ENCODE measurements around the gene MRPL3. TPM values are rescaled to one million over a fixed set of nuclear protein-coding genes. Genes with fewer than 3 reads are reported as not detected.
A peak's percentile ranks its signal among the peaks of the same experiment; 100 is the strongest.

MRPL3 gene
- total RNA-seq, 2 experiments from 2014 or later: 168 TPM

DNA sequence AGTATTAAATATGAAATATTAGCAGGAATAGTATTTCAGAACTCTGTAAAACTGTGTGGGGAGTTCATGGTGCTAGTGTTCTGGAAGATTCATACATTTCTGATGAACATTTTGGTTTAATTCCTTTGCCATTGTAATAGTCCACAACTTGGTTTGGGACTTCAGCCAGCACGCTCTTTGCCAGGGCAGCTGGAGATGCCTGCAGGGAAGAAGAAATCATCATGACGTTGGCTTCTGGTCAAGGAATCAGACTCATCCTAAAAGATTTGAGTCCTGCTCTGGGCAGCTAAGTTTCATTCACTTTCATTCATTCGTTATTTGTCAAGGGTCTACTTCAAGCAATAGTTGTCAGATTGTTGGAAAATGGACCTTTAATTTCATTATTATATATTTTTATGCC, 32.4 kb upstream of the MRPL3 start:
- ATAC-seq (no peak), DNase-seq (no peak)
- intact Hi-C loops (cut with micrococcal nuclease): no loop called here
- TF ChIP-seq CTCF (IDR thresholded peaks at IDR 0.05): no peak
- H3K4me3 Mint-ChIP-seq: no peak overlapping the region
- ChIA-PET POLR2A (interaction anchor here (0.6 kb wide), 1 partner anchor 68 kb away, joined by 3 read pairs; no protein-coding TSS in a partner anchor), CTCF (interaction anchor here (0.6 kb wide), 1 partner anchor 9 kb away, joined by 3 read pairs; no protein-coding TSS in a partner anchor)
- H3K4me1 Mint-ChIP-seq (ENCODE audit: low read depth): no peaks in the 10 kb centered on the region
- H3K27me3 Mint-ChIP-seq: peaks cover 18% of the 10 kb centered on the region
- no peaks in the 10 kb centered on the region for H3K36me3 Mint-ChIP-seq (ENCODE audit: low read depth)
- H3K9me3 Mint-ChIP-seq: no peaks in the 10 kb centered on the region
- H3K27ac Mint-ChIP-seq: no peak overlapping the region

DNA sequence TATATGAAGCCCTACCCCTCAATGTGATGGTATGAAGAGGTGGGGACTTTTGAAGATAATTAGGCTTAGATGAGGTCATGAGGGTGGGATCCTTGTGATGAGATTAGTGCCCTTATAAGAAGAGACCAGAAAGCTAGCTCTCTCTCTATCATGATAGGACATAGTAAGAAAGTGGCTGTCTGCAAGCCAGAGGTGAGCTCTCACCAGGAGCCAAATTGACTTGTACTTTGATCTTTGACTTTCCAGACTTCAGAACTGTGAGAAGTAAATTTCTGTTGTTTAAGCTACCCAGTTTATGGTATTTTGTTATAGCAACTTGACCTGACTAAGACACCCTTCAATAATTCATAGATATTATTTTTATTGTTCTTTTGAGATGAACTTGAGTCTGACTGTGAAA, 29.9 kb upstream of the MRPL3 start:
- DNase-seq (no peak), ATAC-seq (no peak)
- ChIA-PET CTCF (no interaction called here), POLR2A (no interaction called here)
- peaks cover 18% of the 10 kb centered on the region for H3K27me3 Mint-ChIP-seq
- intact Hi-C loops (cut with micrococcal nuclease): no loop called here
- H3K36me3 Mint-ChIP-seq (ENCODE audit: low read depth): no peaks in the 10 kb centered on the region
- no peak overlapping the region for H3K27ac Mint-ChIP-seq
- TF ChIP-seq CTCF (IDR thresholded peaks at IDR 0.05): no peak
- H3K4me1 Mint-ChIP-seq (ENCODE audit: low read depth): no peaks in the 10 kb centered on the region
- H3K9me3 Mint-ChIP-seq: no peaks in the 10 kb centered on the region
- H3K4me3 Mint-ChIP-seq: no peak overlapping the region

DNA sequence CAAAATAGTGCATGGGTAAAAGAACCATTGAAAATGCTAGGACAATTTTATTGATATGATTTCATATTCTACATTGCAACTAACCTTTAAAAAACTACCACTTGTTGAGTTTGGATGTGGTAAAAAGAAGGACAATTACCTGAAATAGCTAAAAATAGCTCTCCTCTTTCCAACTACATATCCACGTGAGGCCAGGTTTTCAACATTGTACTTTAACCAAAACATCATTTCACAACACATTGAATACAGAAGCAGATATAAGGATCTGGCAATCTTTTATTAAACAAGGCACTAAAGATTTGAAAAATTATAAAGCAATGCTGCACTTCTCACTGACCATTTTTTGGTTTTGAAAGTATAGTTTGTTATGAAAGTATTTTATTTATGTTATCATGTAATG, 28.1 kb upstream of the MRPL3 start:
- POLR2A ChIA-PET: no interaction called here
- H3K4me3 Mint-ChIP-seq: no peak overlapping the region
- ATAC-seq (no peak), DNase-seq (no peak)
- no peaks in the 10 kb centered on the region for H3K9me3 Mint-ChIP-seq
- intact Hi-C loops (cut with micrococcal nuclease): no loop called here
- H3K27ac Mint-ChIP-seq: no peak overlapping the region
- peaks cover 26% of the 10 kb centered on the region for H3K27me3 Mint-ChIP-seq
- H3K4me1 Mint-ChIP-seq (ENCODE audit: low read depth): no peaks in the 10 kb centered on the region
- TF ChIP-seq CTCF (IDR thresholded peaks at IDR 0.05): no peak
- no peaks in the 10 kb centered on the region for H3K36me3 Mint-ChIP-seq (ENCODE audit: low read depth)
- CTCF ChIA-PET: no interaction called here

DNA sequence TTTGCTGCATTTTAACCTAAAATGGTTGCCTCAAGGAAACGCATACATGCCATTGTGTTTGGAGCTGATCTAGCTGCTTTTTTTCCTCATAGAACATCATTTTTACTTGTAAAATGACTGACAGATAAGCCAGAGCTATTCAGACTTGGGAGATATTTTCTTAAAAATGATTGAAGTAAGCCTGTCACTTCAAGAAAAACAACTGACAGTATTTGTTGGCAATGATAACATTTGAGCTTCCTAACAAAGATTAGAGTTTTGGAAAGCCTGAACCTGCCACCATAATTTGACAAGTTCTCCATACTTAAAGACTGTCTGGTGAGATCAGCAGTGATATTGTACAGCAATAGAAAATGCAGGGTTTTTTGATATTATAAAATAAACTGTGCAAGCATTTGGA, 27.6 kb upstream of the MRPL3 start:
- Mint-ChIP-seq H3K36me3 (ENCODE audit: low read depth) (no peaks in the 10 kb centered on the region), H3K27me3 (peaks cover 27% of the 10 kb centered on the region), H3K4me3 (no peak overlapping the region), H3K27ac (no peak overlapping the region), H3K9me3 (no peaks in the 10 kb centered on the region), H3K4me1 (ENCODE audit: low read depth) (no peaks in the 10 kb centered on the region)
- ATAC-seq (no peak), DNase-seq (no peak)
- intact Hi-C loops (cut with micrococcal nuclease): no loop called here
- no peak for TF ChIP-seq CTCF (IDR thresholded peaks at IDR 0.05)
- CTCF ChIA-PET: no interaction called here
- POLR2A ChIA-PET: interaction anchor here (0.8 to 1.0 kb wide), 2 partner anchors 32 to 56 kb away, joined by 3 read pairs; no protein-coding TSS in a partner anchor

DNA sequence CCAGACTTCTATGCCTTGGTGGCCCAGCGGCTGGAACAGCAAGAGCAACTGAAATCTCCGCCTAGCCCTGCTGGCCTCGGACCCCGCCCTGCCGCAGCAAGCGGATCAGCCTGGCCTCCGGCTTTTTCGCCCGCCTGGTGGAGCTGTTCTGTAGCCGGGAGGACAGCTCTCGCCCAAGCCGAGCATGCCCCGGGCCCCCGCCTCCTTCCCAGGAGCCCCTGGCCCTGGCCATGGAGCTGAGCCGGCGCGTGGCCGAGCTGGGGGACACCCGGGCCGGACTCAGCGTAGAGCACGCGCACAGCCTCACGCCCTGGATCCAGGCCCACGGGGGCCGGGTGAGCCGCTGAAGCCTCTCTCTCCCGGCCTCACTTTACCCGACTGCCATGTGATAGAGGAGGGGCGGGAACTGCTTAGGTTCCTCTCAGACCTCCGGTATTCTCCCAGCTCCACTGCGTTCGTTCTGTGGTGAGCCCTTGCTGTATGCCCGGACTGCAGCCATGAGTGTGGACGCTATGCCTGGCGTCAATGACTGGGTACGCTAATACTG, 24.1 kb upstream of the MRPL3 start:
- TF ChIP-seq CTCF (IDR thresholded peaks at IDR 0.05): no peak
- Mint-ChIP-seq H3K27me3 (peaks cover 26% of the 10 kb centered on the region), H3K9me3 (no peaks in the 10 kb centered on the region), H3K36me3 (ENCODE audit: low read depth) (no peaks in the 10 kb centered on the region), H3K4me1 (ENCODE audit: low read depth) (no peaks in the 10 kb centered on the region), H3K27ac (no peak overlapping the region), H3K4me3 (no peak overlapping the region)
- DNase-seq: peak; percentile 18
- CTCF ChIA-PET: interaction anchor here (0.8 to 1.1 kb wide), 2 partner anchors 8 to 33 kb away, joined by 3 read pairs; no protein-coding TSS in a partner anchor
- intact Hi-C loops (cut with micrococcal nuclease): no loop called here
- POLR2A ChIA-PET: no interaction called here
- ATAC-seq: no peak
